ENCODE data around the gene SGMS1.

SGMS1 gene

DNA sequence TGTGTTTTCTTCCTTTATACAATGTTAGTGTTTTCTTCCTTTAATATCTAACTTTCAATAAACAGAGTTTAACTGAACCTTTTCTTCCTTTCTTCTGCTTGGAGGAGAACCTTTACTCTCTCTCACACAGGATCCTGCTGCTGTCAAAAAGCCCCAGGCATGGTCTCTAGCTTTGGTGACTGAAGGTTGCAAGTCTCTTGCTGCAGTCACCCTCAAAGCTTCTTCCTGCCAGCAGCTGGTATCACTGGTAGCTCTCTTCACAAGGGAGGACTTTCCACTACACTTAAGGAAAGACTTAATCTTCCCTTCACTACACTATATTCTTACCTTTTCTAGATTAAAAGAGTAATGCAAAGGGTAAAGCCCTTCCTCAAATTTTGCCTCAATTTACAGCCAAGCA, 153.4 kb downstream of the SGMS1 start:
- H3K4me3 ChIP-seq (ENCODE audit: low read length): no peak overlapping the region
- no peak for TF ChIP-seq CTCF (IDR thresholded peaks at IDR 0.05; ENCODE audit: low read depth, low read length)
- no peak for TF ChIP-seq EZH2phosphoT487 (IDR thresholded peaks at IDR 0.05; ENCODE audit: low read depth)
- H3K9ac ChIP-seq (ENCODE audit: low read length): no peak overlapping the region
- H3K9me3 ChIP-seq (ENCODE audit: insufficient read depth, low read length): no peaks in the 10 kb centered on the region
- no peaks in the 10 kb centered on the region for H3K79me2 ChIP-seq (ENCODE audit: low read length)
- H3K4me2 ChIP-seq (ENCODE audit: low read length): no peak overlapping the region
- no peaks in the 10 kb centered on the region for H4K20me1 ChIP-seq (ENCODE audit: insufficient read depth, low read length)
- H2AFZ ChIP-seq (ENCODE audit: low read depth, low read length): no peak overlapping the region
- peaks cover under 1% of the 10 kb centered on the region for H3K36me3 ChIP-seq (replicated peaks; ENCODE audit: low read depth, low read length)
- H3K27me3 ChIP-seq (ENCODE audit: low read depth, low read length): no peaks in the 10 kb centered on the region
- no peak overlapping the region for H3K27ac ChIP-seq (ENCODE audit: low read length)
- H3K4me1 ChIP-seq (ENCODE audit: low read length): peaks cover 18% of the 10 kb centered on the region

GRCh38 chr10:50469778-50470193, 154.0 kb downstream of the SGMS1 start:
- no peak for TF ChIP-seq EZH2phosphoT487 (IDR thresholded peaks at IDR 0.05; ENCODE audit: low read depth)
- no peak for TF ChIP-seq CTCF (IDR thresholded peaks at IDR 0.05; ENCODE audit: low read depth, low read length)
- no peak overlapping the region for H3K9ac ChIP-seq (ENCODE audit: low read length)
- no peak overlapping the region for H3K4me3 ChIP-seq (ENCODE audit: low read length)
- no peaks in the 10 kb centered on the region for H4K20me1 ChIP-seq (ENCODE audit: insufficient read depth, low read length)
- H3K27ac ChIP-seq (ENCODE audit: low read length): no peak overlapping the region
- peak overlapping the region; percentile 24; the same call in 1 of the 2 replicates for H3K4me2 ChIP-seq (ENCODE audit: low read length)
- no peaks in the 10 kb centered on the region for H3K27me3 ChIP-seq (ENCODE audit: low read depth, low read length)
- H2AFZ ChIP-seq (ENCODE audit: low read depth, low read length): no peak overlapping the region
- no peaks in the 10 kb centered on the region for H3K9me3 ChIP-seq (ENCODE audit: insufficient read depth, low read length)
- H3K36me3 ChIP-seq (replicated peaks; ENCODE audit: low read depth, low read length): no peaks in the 10 kb centered on the region
- no peaks in the 10 kb centered on the region for H3K79me2 ChIP-seq (ENCODE audit: low read length)
- H3K4me1 ChIP-seq (ENCODE audit: low read length): peaks cover 18% of the 10 kb centered on the region

GRCh38 chr10:50469288-50469687, 154.5 kb downstream of the SGMS1 start:
- no peak overlapping the region for H3K4me3 ChIP-seq (ENCODE audit: low read length)
- TF ChIP-seq CTCF (IDR thresholded peaks at IDR 0.05; ENCODE audit: low read depth, low read length) (no peak), EZH2phosphoT487 (IDR thresholded peaks at IDR 0.05; ENCODE audit: low read depth) (no peak)

DNA sequence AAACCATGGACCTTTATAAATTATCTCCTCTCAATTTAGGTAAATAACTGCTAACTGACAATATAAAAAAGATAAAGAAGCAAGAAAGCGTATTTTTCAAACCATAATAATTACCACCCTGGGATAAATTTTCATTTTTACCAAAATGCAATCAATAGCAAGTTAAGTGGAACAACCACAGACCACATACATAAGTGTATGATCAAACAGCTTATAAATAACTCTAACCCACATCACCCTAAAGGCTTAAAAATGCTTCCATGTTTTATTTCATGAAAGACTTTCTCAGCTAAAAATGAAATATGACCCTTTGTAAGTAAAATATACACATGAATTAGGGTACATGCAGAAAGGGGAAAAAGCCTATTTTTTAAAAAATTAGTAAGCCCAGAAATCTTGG, 156.5 kb downstream of the SGMS1 start:
- H3K79me2 ChIP-seq (ENCODE audit: low read length): no peaks in the 10 kb centered on the region
- no peaks in the 10 kb centered on the region for H3K27me3 ChIP-seq (ENCODE audit: low read depth, low read length)
- no peak overlapping the region for H3K4me2 ChIP-seq (ENCODE audit: low read length)
- peaks cover 18% of the 10 kb centered on the region for H3K4me1 ChIP-seq (ENCODE audit: low read length)
- H3K27ac ChIP-seq (ENCODE audit: low read length): no peak overlapping the region
- no peak for TF ChIP-seq EZH2phosphoT487 (IDR thresholded peaks at IDR 0.05; ENCODE audit: low read depth)
- H4K20me1 ChIP-seq (ENCODE audit: insufficient read depth, low read length): no peaks in the 10 kb centered on the region
- no peaks in the 10 kb centered on the region for H3K36me3 ChIP-seq (replicated peaks; ENCODE audit: low read depth, low read length)
- H3K9ac ChIP-seq (ENCODE audit: low read length): no peak overlapping the region
- H2AFZ ChIP-seq (ENCODE audit: low read depth, low read length): no peak overlapping the region
- H3K4me3 ChIP-seq (ENCODE audit: low read length): no peak overlapping the region
- no peaks in the 10 kb centered on the region for H3K9me3 ChIP-seq (ENCODE audit: insufficient read depth, low read length)

More at GRCh38 chr10:50469288-50469687, 154.5 kb downstream of the SGMS1 start:
- Histone ChIP-seq H3K9me3 (ENCODE audit: insufficient read depth, low read length) (no peaks in the 10 kb centered on the region), H3K4me2 (ENCODE audit: low read length) (no peak overlapping the region), H4K20me1 (ENCODE audit: insufficient read depth, low read length) (no peaks in the 10 kb centered on the region), H2AFZ (ENCODE audit: low read depth, low read length) (no peak overlapping the region), H3K27ac (ENCODE audit: low read length) (no peak overlapping the region), H3K4me1 (ENCODE audit: low read length) (peaks cover 18% of the 10 kb centered on the region), H3K36me3 (replicated peaks; ENCODE audit: low read depth, low read length) (no peaks in the 10 kb centered on the region), H3K9ac (ENCODE audit: low read length) (no peak overlapping the region), H3K79me2 (ENCODE audit: low read length) (no peaks in the 10 kb centered on the region), H3K27me3 (ENCODE audit: low read depth, low read length) (no peaks in the 10 kb centered on the region)

GRCh38 chr10:50464004-50464409, 159.7 kb downstream of the SGMS1 start:
- no peaks in the 10 kb centered on the region for H3K27me3 ChIP-seq (ENCODE audit: low read depth, low read length)
- H3K4me2 ChIP-seq (ENCODE audit: low read length): no peak overlapping the region
- no peaks in the 10 kb centered on the region for H4K20me1 ChIP-seq (ENCODE audit: insufficient read depth, low read length)
- H2AFZ ChIP-seq (ENCODE audit: low read depth, low read length): no peak overlapping the region
- H3K36me3 ChIP-seq (replicated peaks; ENCODE audit: low read depth, low read length): peaks cover 5% of the 10 kb centered on the region
- no peaks in the 10 kb centered on the region for H3K9me3 ChIP-seq (ENCODE audit: insufficient read depth, low read length)
- no peaks in the 10 kb centered on the region for H3K4me1 ChIP-seq (ENCODE audit: low read length)
- H3K79me2 ChIP-seq (ENCODE audit: low read length): no peaks in the 10 kb centered on the region
- TF ChIP-seq CTCF (IDR thresholded peaks at IDR 0.05; ENCODE audit: low read depth, low read length) (no peak), EZH2phosphoT487 (IDR thresholded peaks at IDR 0.05; ENCODE audit: low read depth) (no peak)
- H3K27ac ChIP-seq (ENCODE audit: low read length): no peak overlapping the region
- no peak overlapping the region for H3K9ac ChIP-seq (ENCODE audit: low read length)
- no peak overlapping the region for H3K4me3 ChIP-seq (ENCODE audit: low read length)
